B cell (primary cell): ENCODE data around the gene MAPK10. TPM values are rescaled to one million over a fixed set of nuclear protein-coding genes. Genes with fewer than 3 reads are reported as not detected.

ENCODE experiments used
- ATAC-seq: fragments of 200-7000 bp; cut with Tn5 transposase; one replicate; pipeline ENCODE4 v1.10.0; 2021; ENCODE audit warnings: low read depth, mild to moderate bottlenecking, moderate number of reproducible peaks, moderate library complexity
- CTCF ChIA-PET: fragments of 350-600 bp; sonication (Branson Sonifier 250); formaldehyde crosslinking; loops from one replicate; lab custom pipeline; 2021; ENCODE audit warnings: antibody characterized with exemption, inconsistent platforms; lab: Charles Lee
- POLR2A ChIA-PET: fragments of 350-600 bp; sonication (Branson Sonifier 250); formaldehyde crosslinking; loops from one replicate; lab custom pipeline; 2021; ENCODE audit warnings: antibody characterized with exemption; lab: Charles Lee
- DNase-seq: peaks from one replicate; pipeline ENCODE4 v3.0.0; 2013
- H2AFZ ChIP-seq: 2 replicates; pipeline ENCODE4 v1.6.1; 2012; ENCODE audit warnings: mild to moderate bottlenecking, low read depth, low read length; ENCODE audit not compliant: insufficient read depth, poor library complexity, severe bottlenecking
- H3K27ac ChIP-seq, 2 donors: 1 replicate in 1 of 2; 2 replicates in 1 of 2; pipeline ENCODE4 v1.5.1; 2012 to 2013; ENCODE audit warnings: low read length in 2 of 2, mild to moderate bottlenecking in 2 of 2, moderate library complexity in 1 of 2
- H3K27me3 ChIP-seq, 4 experiments: fragments of 200-600 bp in 1 of 4; sonication (generic) in 1 of 4; replicated peaks in 1 of 4; 1 replicate in 2 of 4; 2 replicates in 2 of 4; pipeline versions ENCODE4 v1.6.1 to v1.7.0; 2013 to 2016; ENCODE audit warnings: low read length in 3 of 4, mild to moderate bottlenecking in 2 of 4, mixed read lengths in 1 of 4, moderate library complexity in 1 of 4; ENCODE audit not compliant: insufficient read depth in 4 of 4, control insufficient read depth in 3 of 4; ENCODE audit errors: control extremely low read depth in 1 of 4
- H3K36me3 ChIP-seq, 2 experiments: replicated peaks in 1 of 2; 1 replicate in 1 of 2; 2 replicates in 1 of 2; pipeline versions ENCODE4 v1.6.1 to v1.7.1; 2013; ENCODE audit warnings: low read length in 1 of 2; ENCODE audit not compliant: insufficient read depth in 2 of 2, control insufficient read depth in 1 of 2; ENCODE audit errors: control extremely low read depth in 1 of 2, extremely low read depth in 1 of 2
- H3K4me1 ChIP-seq, 2 donors: fragments of 200-600 bp in 1 of 2; sonication (generic) in 1 of 2; 1 replicate in 1 of 2; 2 replicates in 1 of 2; pipeline versions ENCODE4 v1.5.1 to v1.6.1; 2013 to 2017; ENCODE audit warnings: low read length in 2 of 2; ENCODE audit not compliant: control insufficient read depth in 2 of 2, insufficient read depth in 2 of 2
- H3K4me2 ChIP-seq: replicated peaks from 2 replicates; pipeline ENCODE3; 2012; ENCODE audit warnings: mild to moderate bottlenecking, low read depth, low read length; ENCODE audit not compliant: poor library complexity, severe bottlenecking
- H3K4me3 ChIP-seq, 5 experiments: fragments of 200-600 bp in 1 of 5; sonication (generic) in 1 of 5; 1 replicate in 3 of 5; 2 replicates in 2 of 5; pipeline versions ENCODE4 v1.5.1 to v1.7.0; 2011 to 2016; ENCODE audit warnings: low read length in 4 of 5, mild to moderate bottlenecking in 4 of 5, low read depth in 2 of 5, control low read depth in 1 of 5, moderate library complexity in 1 of 5; ENCODE audit not compliant: insufficient read depth in 1 of 5; ENCODE audit errors: control extremely low read depth in 1 of 5, extremely low read depth in 1 of 5
- H3K79me2 ChIP-seq: fragments of 200-600 bp; sonication (generic); one replicate; pipeline ENCODE4 v1.6.0; 2016; ENCODE audit warnings: low read length; ENCODE audit not compliant: control insufficient read depth, insufficient read depth
- H3K9ac ChIP-seq: fragments of 200-600 bp; sonication (generic); 2 replicates; pipeline ENCODE4 v1.6.1; 2017; ENCODE audit warnings: mild to moderate bottlenecking, low read length, moderate library complexity
- H3K9me3 ChIP-seq, 3 donors: one replicate each; pipeline versions ENCODE4 v1.6.1 to v1.7.1; 2013; ENCODE audit warnings: low read length in 2 of 3; ENCODE audit not compliant: control insufficient read depth in 2 of 3, insufficient read depth in 1 of 3; ENCODE audit errors: control extremely low read depth in 1 of 3
- H4K20me1 ChIP-seq: 2 replicates; pipeline ENCODE4 v1.6.0; 2012; ENCODE audit warnings: mild to moderate bottlenecking, low read length; ENCODE audit not compliant: insufficient read depth, control insufficient read depth, poor library complexity, severe bottlenecking
- H3K27ac Mint-ChIP-seq: one replicate; pipeline ENCODE4 v1.8.0; 2021; ENCODE audit warnings: mixed read lengths
- H3K27me3 Mint-ChIP-seq: one replicate; pipeline ENCODE4 v1.8.0; 2021; ENCODE audit warnings: mixed read lengths
- H3K4me1 Mint-ChIP-seq: one replicate; pipeline ENCODE4 v1.8.0; 2021; ENCODE audit warnings: mixed read lengths
- H3K4me3 Mint-ChIP-seq: one replicate; pipeline ENCODE4 v1.8.0; 2021; ENCODE audit warnings: mixed read lengths
- H3K9me3 Mint-ChIP-seq: one replicate; pipeline ENCODE4 v1.8.0; 2022; ENCODE audit warnings: mixed read lengths; ENCODE audit not compliant: insufficient read depth
- EZH2 ChIP-seq: IDR thresholded peaks from 2 replicates; pipeline ENCODE4 v1.6.1; 2012; ENCODE audit warnings: borderline replicate concordance, low read depth, mild to moderate bottlenecking, moderate library complexity, low read length; ENCODE audit not compliant: insufficient read depth, poor library complexity, severe bottlenecking
- WGBS: methylation state at CpG from one replicate; pipeline ENCODE4 v1.1.5; 2013; ENCODE audit warnings: missing lambda C conversion rate; ENCODE audit not compliant: insufficient coverage; 5-methylcytosine and 5-hydroxymethylcytosine counted together
- intact Hi-C: fragments of 100-400 bp; cut with micrococcal nuclease; formaldehyde crosslinking; loops from one replicate; pipeline ENCODE4 v1.10.0; 2022
- polyA plus RNA-seq: library from polyadenylated mRNA; depleted of rRNA; stranded (reverse); fragments of >200 nt; gene quantifications from 2 replicates; pipeline ENCODE4 v1.2.3, GENCODE V29; 2012
- total RNA-seq, 2 donors: library from RNA; stranded (reverse); fragments of 120-200 nt in 1 of 2; gene quantifications; 1 replicate in 1 of 2; 2 replicates in 1 of 2; pipeline versions ENCODE4 v1.2.3 to v1.2.4, GENCODE V29; 2013 to 2022
- TF ChIP-seq, protein P1 (sequence below): fragments of 200-600 bp; IDR thresholded peaks from one replicate; pipeline ENCODE4 v1.8.0; 2022; ENCODE audit warnings: antibody characterized with exemption, mild to moderate bottlenecking

MAPK10 gene
- total and polyA plus RNA-seq, 2 donors (not counting 1 experiment from before 2014, with no cell fraction given): 0.03 to 3.1 TPM

DNA sequence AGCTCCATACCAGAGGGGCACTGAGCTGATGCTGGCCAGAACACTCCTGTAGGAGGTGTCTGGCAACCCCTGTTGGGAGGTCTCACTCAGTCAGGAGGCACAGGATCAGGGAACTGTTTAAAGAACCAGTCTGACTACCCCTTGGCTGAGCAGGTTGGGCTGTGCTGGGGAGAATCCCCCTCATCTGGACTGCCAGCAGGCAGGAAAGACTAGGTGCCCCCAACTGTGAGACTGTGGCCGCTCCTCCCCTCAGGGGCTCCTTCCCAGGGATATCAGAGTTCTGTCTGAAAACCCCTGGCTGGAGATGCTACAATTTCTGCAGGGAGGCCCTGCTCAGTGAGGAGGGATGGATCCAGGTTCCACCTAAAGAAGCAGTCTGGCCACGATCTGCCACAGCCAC is 245.3 kb downstream of the MAPK10 start:
- H3K4me3 Mint-ChIP-seq: no peak overlapping the region
- no peak for ATAC-seq
- Histone ChIP-seq H3K4me1 (no peaks in the 10 kb centered on the region), H3K79me2 (no peaks in the 10 kb centered on the region), H3K4me2 (no peak overlapping the region), H2AFZ (no peak overlapping the region), H4K20me1 (no peaks in the 10 kb centered on the region), H3K36me3 (no peaks in the 10 kb centered on the region), H3K27me3 (no peaks in the 10 kb centered on the region), H3K9me3 (peaks cover 0 to 6% (median 0%) of the 10 kb centered on the region in 3 donors), H3K9ac (no peak overlapping the region), H3K27ac (no peak overlapping the region), H3K4me3 (no peak overlapping the region)
- intact Hi-C loops: no loop called here
- CTCF ChIA-PET: no interaction called here
- DNase-seq: no peak
- H3K9me3 Mint-ChIP-seq: peaks cover 8% of the 10 kb centered on the region
- TF ChIP-seq, protein P1, sequence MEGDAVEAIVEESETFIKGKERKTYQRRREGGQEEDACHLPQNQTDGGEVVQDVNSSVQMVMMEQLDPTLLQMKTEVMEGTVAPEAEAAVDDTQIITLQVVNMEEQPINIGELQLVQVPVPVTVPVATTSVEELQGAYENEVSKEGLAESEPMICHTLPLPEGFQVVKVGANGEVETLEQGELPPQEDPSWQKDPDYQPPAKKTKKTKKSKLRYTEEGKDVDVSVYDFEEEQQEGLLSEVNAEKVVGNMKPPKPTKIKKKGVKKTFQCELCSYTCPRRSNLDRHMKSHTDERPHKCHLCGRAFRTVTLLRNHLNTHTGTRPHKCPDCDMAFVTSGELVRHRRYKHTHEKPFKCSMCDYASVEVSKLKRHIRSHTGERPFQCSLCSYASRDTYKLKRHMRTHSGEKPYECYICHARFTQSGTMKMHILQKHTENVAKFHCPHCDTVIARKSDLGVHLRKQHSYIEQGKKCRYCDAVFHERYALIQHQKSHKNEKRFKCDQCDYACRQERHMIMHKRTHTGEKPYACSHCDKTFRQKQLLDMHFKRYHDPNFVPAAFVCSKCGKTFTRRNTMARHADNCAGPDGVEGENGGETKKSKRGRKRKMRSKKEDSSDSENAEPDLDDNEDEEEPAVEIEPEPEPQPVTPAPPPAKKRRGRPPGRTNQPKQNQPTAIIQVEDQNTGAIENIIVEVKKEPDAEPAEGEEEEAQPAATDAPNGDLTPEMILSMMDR: no peak
- TF ChIP-seq EZH2: no peak
- peaks cover 7% of the 10 kb centered on the region for H3K27me3 Mint-ChIP-seq
- no peak overlapping the region for H3K27ac Mint-ChIP-seq
- 73% methylated on average over 2 of the region's 2 CpGs for WGBS
- no peaks in the 10 kb centered on the region for H3K4me1 Mint-ChIP-seq
- POLR2A ChIA-PET: no interaction called here

DNA sequence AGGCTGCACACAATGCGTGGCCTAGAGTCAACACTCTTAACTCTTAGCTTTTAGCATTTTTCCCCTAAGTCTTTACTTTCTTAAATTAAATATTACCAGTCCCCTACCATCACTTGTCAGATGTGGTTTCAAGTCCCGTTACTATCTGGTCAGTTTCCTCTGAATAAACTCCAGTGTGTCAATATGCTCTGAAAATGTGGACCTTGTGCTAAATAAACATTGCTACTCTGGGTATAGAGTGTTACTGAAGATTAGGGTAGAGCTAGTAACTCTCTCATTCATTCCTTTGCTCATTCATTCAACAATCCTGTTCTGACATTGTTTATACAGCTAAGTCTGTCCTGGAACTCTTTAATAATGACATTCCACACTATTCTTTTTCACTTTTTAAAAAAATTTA is 251.0 kb downstream of the MAPK10 start:
- Mint-ChIP-seq H3K4me1 (no peaks in the 10 kb centered on the region), H3K9me3 (peaks cover 8% of the 10 kb centered on the region), H3K27me3 (peaks cover 5% of the 10 kb centered on the region), H3K27ac (no peak overlapping the region), H3K4me3 (no peak overlapping the region)
- Histone ChIP-seq H3K9ac (no peak overlapping the region), H3K27ac (no peak overlapping the region), H3K4me3 (no peak overlapping the region), H4K20me1 (no peaks in the 10 kb centered on the region), H2AFZ (no peak overlapping the region), H3K9me3 (no peaks in the 10 kb centered on the region), H3K36me3 (no peaks in the 10 kb centered on the region), H3K27me3 (no peaks in the 10 kb centered on the region), H3K4me2 (no peak overlapping the region), H3K79me2 (no peaks in the 10 kb centered on the region), H3K4me1 (no peaks in the 10 kb centered on the region)
- 83% methylated on average over 1 of the region's 2 CpGs for WGBS
- CTCF ChIA-PET: no interaction called here
- intact Hi-C loops: no loop called here
- no peak for ATAC-seq
- no peak for DNase-seq
- POLR2A ChIA-PET: no interaction called here
- TF ChIP-seq EZH2: no peak
- TF ChIP-seq, protein P1: no peak
